GF-D8 (cell line): ENCODE results near the gene KIAA1586.
"Not testable (repeated sequence)": the region's sequence is repeated elsewhere in the genome, so short reads cannot be mapped to it uniquely, and the experiment has no call there.

Experiments used
- DNase-seq: peaks from one replicate; lab custom pipeline; 2025; lab: John Stamatoyannopoulos, UW

Gene KIAA1586

GRCh38 chr6:57047257-57047585, 728 bp downstream of the KIAA1586 start:
- not testable (repeated sequence) for DNase-seq

GRCh38 chr6:57047859-57048258, 1.4 kb downstream of the KIAA1586 start:
- not testable (repeated sequence) for DNase-seq

DNA sequence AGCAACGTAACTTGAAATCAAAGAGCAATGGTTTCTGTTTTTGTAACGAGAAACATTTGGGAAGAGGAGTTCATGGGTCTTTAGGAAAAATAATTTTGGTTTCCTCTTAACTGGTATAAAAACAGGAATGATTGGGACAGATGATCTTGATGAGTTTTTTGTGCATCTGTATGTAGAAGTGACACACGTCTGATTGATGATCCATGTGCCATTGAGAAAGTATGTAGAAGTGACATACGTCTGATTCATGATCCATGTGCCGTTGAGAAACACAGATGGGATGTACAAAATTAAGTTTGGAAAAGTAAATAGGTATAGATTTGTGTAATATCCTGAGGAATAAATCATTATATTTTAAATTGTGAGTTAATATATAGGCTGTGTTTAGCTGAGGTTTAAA, 2.1 kb downstream of the KIAA1586 start:
- no peak for DNase-seq

- DNase-seq, result no peak
Measured at GRCh38 chr6:57063847-57064246, 17.4 kb downstream of the KIAA1586 start.

- no peak for DNase-seq
Measured at GRCh38 chr6:57064809-57065208, 18.3 kb downstream of the KIAA1586 start.

DNA sequence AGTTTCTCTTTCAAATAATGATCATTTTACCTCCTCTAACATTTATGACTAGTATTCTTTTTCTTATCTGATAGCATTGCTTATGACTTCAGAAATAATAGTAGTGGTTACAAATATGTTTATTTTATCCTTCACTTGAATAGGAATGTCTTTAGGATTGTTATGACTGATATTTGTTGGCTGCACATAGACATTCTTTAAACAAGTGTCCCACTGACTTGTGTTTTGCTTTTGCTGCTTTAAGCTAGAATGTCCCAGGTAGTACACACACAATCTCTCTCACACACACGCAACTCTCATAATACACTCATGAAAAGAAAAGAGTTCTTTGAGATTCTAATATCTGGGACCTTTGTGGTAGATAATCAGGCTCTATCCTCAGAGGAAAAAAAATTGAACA, 21.6 kb downstream of the KIAA1586 start:
- DNase-seq, result no peak

- no peak for DNase-seq
Measured at GRCh38 chr6:57069228-57069627, 22.7 kb downstream of the KIAA1586 start.

DNA sequence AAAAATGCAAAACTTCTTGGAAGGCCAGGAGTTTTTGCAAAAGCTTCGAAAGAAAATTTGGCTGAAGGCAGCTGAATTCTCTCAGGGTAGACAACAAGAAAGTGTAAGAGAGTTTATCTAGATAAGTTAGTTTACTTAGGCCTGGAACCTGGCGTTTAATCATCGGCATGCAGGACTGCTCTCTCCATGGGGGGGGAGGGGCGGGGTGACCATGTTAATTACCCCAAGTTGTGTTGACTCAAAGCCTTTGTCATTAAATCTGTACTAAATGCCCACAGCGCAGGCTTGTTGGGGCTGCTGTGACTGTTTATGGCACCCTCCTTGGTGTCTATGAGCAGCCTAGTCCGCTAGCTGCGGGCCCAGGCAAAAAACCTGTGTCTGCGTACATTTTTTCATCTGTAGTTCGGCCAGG, 23.4 kb downstream of the KIAA1586 start:
- no peak for DNase-seq

DNA sequence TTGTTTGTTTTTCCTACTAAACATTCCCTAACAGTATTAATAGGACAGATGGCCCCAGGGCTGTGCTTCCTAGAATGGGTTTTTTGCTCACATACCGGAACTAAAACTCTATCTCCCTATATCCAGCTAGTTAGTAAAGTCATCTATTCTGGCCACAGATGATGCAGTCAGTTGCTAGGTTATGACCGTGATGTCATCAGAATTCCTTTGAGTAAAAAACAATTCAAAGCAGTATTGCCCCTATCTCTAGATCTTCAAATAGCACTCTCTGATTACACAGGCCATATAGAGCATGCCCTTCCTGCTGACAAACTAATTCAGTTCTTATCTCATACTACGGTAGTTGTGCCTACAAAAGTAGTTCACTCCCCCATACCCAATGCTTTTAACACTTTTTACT, 25.6 kb downstream of the KIAA1586 start:
- DNase-seq, result no peak

- no peak for DNase-seq
Measured at GRCh38 chr6:57074383-57074782, 27.9 kb downstream of the KIAA1586 start.

DNA sequence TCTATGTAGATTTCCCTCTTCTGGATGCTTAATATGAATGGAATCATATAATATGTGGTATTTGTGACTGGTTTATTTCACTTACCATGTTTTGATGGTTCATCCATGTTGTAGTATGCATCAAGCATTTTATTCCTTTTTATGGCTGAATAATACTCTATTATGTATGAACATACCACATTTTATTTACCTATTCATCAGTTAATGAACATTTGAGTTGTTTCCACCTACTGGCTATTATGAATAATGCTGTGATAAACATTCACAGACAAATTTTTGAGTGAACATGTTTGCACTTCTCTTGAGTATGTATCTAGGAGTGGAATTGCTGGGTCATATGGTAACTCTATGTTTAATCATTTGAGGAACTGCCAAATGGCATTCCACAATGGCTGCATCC, 28.6 kb downstream of the KIAA1586 start:
- no peak for DNase-seq

- no peak for DNase-seq
Measured at GRCh38 chr6:57078531-57079207, 32.2 kb downstream of the KIAA1586 start.

- no peak for DNase-seq
Measured at GRCh38 chr6:57085471-57085870, 39.0 kb downstream of the KIAA1586 start.

GRCh38 chr6:57086843-57087242, 40.4 kb downstream of the KIAA1586 start:
- no peak for DNase-seq

DNA sequence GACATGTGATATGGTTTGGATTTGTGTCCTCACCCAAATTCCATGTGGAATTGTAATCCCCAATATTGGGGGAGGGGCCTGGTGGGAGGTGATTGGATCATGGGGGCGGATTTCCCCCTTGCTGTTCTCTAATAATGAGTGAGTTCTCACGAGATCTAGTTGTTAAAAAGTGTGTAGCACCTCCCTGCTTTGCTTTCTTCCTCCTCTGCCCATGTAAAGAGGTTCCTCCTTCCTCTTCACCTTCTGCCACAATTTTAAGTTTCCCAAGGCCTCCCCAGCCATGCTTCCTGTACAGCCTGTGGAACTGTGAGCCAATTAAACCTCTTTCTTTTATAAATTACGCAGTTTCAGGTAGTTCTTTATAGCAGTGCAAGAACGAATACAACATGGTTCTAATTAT, 41.4 kb downstream of the KIAA1586 start:
- DNase-seq, result peak; percentile 82

GRCh38 chr6:57089265-57089664, 42.8 kb downstream of the KIAA1586 start:
- DNase-seq, result no peak

DNA sequence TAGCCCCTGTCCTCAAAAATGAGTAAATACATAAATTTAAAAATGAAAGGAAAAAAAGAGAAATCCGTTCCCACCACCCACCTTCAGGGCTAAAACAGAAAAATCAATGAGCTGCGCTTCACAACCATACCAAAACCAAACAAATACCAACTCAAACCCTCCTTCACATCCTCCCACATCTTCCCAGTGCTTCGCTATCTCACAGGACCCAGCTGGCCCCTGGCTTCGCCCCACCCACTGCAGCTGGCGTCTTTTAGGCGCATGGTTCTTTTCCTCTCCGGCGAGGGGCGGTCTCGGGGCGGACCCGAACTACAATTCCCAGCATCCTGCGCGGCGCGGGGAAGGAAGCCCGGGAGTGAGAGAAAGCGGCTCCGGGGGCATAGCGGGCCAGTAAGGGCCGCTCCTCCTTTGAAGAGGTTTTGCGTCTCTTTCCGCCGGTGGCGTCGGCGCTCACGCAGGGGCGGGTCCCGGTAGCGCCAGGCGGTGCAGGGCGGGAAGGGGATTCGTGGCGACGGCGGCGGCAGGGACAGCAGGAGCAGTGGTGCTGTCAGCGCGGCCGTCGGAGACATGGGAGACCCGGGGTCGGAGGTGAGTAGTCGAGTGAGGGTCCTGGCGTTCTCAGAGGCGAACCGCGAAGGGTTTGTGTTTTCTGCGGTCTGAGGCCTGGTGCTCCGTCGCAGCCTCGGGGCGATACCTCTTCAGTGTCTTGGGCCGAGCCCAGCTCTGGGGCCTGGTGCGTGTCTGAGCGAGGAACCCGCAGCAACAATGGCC, 43.4 kb downstream of the KIAA1586 start, which contains the start of gene ZNF451:
Gene ZNF451, plus strand, starts transcription at position 502 of the 771 bp plus-strand sequence. Its CDS starts 66 bp downstream, at position 568.
- DNase-seq, result peak; percentile 92

GRCh38 chr6:57090458-57091067, 44.1 kb downstream of the KIAA1586 start:
- not testable (repeated sequence) for DNase-seq

- DNase-seq, result not testable (repeated sequence)
Measured at GRCh38 chr6:57091375-57091774, 44.9 kb downstream of the KIAA1586 start.

- DNase-seq, result no peak
Measured at GRCh38 chr6:57094689-57095088, 48.2 kb downstream of the KIAA1586 start.

DNA sequence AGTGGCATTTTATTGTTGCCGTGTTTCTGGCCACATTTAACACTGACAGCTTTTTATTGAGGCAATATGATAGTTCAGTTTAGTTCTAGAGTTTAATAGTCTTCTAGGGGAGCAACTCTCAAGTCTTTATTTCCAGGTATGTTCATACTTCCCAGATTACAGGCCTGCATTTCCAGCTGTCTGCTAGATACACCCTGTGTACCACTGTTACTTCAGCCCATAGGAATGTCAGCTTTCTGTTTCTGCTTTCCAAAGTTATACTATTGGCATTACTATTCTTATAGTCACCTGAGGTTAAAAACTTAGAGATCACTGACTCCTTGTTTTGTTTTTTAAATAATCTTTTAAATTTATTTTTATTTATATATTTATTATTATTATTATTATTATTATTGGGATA, 51.1 kb downstream of the KIAA1586 start:
- no peak for DNase-seq

GRCh38 chr6:57102976-57103375, 56.5 kb downstream of the KIAA1586 start:
- no peak for DNase-seq

GRCh38 chr6:57104336-57104735, 57.8 kb downstream of the KIAA1586 start:
- DNase-seq, result no peak
